Jurkat, Clone E6-1 (cell line): ENCODE results near the gene GPR68.
"Not testable (repeated sequence)": the region's sequence is repeated elsewhere in the genome, so short reads cannot be mapped to it uniquely, and the experiment has no call there.

Source experiments
- DNase-seq: peaks from one replicate; pipeline ENCODE4 v3.0.0-alpha.2; 2011; ENCODE audit warnings: low read depth, low spot score
- H3K4me3 ChIP-seq: 2 replicates; pipeline ENCODE4 v1.5.1; 2011; ENCODE audit warnings: mild to moderate bottlenecking, low read length, control low read depth, moderate library complexity

Gene GPR68

GRCh38 chr14:91257328-91258010 is 13.0 kb upstream of the GPR68 start:
- H3K4me3 ChIP-seq = no peak overlapping the region
- peak; percentile 69 for DNase-seq

GRCh38 chr14:91256661-91257060 is 12.2 kb upstream of the GPR68 start:
- no peak for DNase-seq
- no peak overlapping the region for H3K4me3 ChIP-seq

GRCh38 chr14:91255026-91255695 is 10.7 kb upstream of the GPR68 start:
- no peak for DNase-seq
- peak overlapping the region; percentile 55; the same call in 1 of the 2 replicates for H3K4me3 ChIP-seq

DNA sequence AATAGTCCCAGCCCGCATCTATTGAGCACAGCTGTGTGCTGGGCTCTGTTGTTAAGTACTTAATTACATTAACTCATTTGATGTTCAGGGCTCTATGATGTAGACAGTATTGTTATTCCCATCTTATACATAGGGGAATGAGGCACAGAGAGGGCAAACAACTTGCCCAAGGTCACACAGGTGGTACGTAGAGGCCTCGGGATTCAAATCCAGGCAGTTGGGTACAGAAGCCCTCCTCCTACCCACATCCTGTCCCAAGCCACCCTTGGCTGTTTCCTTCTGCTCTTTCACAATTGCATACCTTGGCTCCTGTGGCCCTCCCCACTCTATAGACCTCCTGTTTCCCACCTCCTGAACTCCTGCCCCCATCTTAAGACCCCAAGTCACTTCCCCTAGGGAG is 10.0 kb upstream of the GPR68 start:
- peak overlapping the region; percentile 55 for H3K4me3 ChIP-seq

DNA sequence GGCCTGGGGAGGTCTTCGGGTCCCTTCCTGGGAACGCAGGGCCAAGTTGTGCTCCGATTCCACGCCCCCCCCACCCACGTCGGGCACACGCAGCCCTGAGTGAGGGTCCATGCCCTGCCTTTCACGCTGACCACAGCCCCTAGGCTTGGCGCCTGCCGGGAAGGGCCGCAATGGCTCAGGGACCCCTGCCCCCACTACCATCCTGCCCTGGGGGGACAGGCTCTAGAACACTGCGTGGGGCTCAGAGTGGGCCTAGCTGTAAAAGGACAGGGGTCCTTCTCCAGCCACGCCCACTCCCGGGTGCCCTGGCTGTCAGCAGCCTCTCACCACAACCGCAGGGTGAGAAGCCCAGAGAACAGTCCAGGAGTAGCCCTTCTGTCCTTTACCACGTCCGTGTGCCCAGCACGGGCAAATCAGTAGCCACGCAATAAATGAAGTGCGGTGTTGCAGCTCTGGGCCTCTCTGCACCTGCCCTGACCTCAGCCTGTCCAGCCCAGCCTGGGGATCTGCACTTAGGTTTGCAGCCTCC is 9.4 kb upstream of the GPR68 start:
- H3K4me3 ChIP-seq = peak overlapping the region; percentile 55
- no peak for DNase-seq

More for the DNA sequence above, 10.0 kb upstream of the GPR68 start:
- peak; percentile 92 for DNase-seq

GRCh38 chr14:91252871-91253794 is 8.6 kb upstream of the GPR68 start:
- peak overlapping the region; percentile 58 for H3K4me3 ChIP-seq
- DNase-seq = no peak

DNA sequence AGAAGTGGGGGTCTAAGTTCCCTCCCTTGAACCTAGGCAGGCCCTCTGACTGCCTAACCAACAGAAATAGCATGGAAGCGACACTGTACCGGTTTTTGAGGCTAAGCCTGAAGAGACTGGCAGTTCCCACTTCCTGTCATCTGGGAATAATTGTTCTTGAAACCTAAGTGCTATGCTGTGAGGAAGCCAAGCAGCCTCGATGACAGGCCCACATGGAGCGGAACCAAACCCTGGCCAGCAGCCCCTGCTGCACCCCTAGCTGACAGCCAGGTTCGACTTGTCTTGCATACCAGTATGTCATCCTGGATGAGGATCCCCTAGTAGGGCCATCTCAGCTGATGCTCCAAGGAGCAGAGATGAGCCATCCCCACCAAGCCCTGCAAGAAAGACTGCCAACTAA is 6.4 kb upstream of the GPR68 start:
- DNase-seq = no peak
- H3K4me3 ChIP-seq = no peak overlapping the region

GRCh38 chr14:91249841-91250616 is 5.5 kb upstream of the GPR68 start:
- H3K4me3 ChIP-seq = peak overlapping the region; percentile 14
- DNase-seq = no peak

DNA sequence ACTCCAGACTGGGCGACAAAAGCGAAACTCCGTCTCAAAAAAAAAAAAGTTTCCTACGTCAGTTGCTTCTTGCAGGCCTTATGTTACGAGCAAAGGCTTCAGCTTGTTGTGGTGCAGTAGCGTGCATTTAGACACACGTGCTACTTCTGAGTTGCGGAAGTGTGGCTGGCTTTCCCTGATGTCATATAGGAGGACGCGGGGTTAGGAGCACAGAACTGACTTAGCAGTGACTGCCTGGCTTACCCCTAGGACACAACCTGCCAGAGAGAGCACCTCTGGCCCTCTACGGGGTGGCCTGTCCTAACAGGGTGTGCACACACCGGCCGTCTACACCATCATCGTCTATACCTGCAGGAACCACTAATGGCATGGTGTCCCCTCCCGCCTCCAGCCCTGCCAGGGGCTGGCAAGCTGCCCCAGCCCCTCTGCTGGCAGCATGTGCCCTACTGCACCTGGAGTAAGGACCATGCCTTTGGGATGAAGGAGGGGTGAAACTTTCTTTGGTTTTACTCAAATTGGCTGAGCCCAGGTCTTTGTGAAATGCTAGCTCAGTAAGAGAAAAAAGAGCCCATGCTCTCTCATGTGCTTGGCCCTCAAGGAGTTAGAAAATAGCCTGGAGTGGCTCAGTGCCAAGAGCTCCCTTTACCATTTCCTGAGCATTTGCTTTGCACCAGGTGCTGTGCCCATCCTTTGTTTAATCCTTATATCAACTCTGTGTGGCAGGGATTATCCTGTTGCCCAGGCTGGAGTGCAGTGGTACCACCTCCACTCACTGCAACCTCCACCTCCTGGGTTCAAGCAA is 1.7 kb upstream of the GPR68 start:
- H3K4me3 ChIP-seq = peak overlapping the region; percentile 53
- peak; percentile 99 for DNase-seq

DNA sequence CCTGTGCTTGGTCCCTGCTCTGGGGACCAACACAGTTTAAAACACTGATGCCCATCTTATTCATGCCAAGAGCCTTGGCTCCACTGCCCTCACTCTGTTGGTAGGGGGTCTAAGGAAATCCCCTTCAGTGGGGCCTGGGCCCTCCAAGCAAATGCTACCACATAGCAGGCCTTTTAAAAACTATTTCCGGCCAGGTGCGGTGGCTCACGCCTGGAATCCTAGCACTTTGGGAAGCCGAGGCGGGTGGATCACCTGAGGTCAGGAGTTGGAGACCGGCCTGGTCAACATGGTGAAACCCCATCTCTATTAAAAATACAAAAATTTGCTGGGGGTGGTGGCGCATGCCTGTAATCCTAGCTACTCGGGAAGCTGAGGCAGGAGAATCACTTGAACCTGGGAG is 1.1 kb upstream of the GPR68 start:
- H3K4me3 ChIP-seq = peak overlapping the region; percentile 53
- not testable (repeated sequence) for DNase-seq

DNA sequence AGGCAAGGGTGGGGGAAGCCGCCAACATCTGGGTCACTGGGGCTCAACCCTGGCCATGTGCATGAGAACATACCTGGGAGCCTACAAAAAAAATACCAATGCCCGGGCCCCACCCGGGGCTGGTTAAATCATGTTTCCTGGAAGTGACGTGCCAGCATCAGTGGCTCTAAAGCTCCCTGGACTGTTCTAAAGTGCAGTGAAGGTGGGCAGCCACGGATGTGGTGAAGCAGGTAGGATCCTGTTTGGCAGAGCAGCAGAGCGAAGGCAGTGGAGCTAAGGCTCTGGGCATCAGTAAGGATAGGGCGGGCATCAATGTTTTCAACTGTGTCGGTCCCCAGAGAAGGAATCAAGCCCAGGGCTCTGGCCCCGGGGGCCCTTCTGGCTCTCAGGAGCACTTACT is 525 bp upstream of the GPR68 start:
- peak; percentile 85 for DNase-seq
- H3K4me3 ChIP-seq = peak overlapping the region; percentile 53

DNA sequence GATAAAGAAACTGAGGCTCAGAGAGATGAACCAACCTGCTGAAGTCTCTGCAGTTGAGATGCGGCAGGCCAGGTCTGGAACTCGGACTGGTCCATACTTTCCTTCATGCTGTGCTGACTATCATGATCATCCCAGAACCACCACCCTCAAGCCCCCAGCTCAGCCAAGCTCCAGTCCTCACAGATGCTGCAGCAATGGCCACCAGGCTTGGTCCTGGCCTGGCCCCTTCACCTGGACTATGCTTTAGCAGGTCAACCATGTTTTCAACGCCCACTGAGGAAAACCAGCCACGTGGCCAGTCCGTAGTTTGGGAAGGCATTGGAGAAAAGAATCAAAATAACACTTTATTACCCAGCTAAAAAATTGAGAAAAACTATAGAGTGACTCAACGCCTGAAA is 1.4 kb downstream of the GPR68 start:
- peak overlapping the region; percentile 53 for H3K4me3 ChIP-seq
- no peak for DNase-seq

GRCh38 chr14:91242635-91243034 is 1.9 kb downstream of the GPR68 start:
- no peak overlapping the region for H3K4me3 ChIP-seq
- DNase-seq = no peak

DNA sequence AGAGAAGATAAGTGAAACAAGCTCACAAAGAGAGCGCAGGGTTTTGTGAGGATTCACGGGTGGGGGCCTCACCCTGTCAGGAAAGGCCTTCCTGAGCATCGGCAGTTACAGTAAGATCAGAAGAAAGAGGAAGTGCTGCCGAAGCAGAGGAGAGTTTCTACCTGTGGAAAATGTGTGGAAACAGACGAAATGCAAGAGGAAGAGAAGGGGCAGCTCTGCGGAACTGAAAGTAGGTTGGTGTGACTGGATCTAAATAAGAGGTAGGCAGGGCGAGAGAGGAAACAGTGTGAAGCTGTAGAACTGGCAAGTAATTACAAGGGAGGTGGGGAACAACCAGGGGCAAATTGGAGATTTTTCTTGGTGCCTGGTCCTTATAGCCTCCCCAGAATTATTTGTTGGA is 2.6 kb downstream of the GPR68 start:
- no peak for DNase-seq
- H3K4me3 ChIP-seq = no peak overlapping the region

- no peak for DNase-seq
- no peak overlapping the region for H3K4me3 ChIP-seq
Measured at GRCh38 chr14:91238661-91239060, 5.8 kb downstream of the GPR68 start.

GRCh38 chr14:91238085-91238484 is 6.4 kb downstream of the GPR68 start:
- no peak overlapping the region for H3K4me3 ChIP-seq
- no peak for DNase-seq

- DNase-seq = no peak
- H3K4me3 ChIP-seq = no peak overlapping the region
Measured at GRCh38 chr14:91237219-91237618, 7.3 kb downstream of the GPR68 start.

- no peak for DNase-seq
- no peak overlapping the region for H3K4me3 ChIP-seq
Measured at GRCh38 chr14:91235841-91236240, 8.7 kb downstream of the GPR68 start.
